SHP77 (cell line): ENCODE measurements around the gene DIP2C.
"Not testable (repeated sequence)": the region's sequence is repeated elsewhere in the genome, so short reads cannot be mapped to it uniquely, and the experiment has no call there.

Source experiments
- DNase-seq, 2 experiments: peaks; one replicate each; lab custom pipeline; 2025; lab: John Stamatoyannopoulos, UW

DIP2C gene

GRCh38 chr10:418894-419293 is 270.6 kb downstream of the DIP2C start:
- DNase-seq = no peak

DNA sequence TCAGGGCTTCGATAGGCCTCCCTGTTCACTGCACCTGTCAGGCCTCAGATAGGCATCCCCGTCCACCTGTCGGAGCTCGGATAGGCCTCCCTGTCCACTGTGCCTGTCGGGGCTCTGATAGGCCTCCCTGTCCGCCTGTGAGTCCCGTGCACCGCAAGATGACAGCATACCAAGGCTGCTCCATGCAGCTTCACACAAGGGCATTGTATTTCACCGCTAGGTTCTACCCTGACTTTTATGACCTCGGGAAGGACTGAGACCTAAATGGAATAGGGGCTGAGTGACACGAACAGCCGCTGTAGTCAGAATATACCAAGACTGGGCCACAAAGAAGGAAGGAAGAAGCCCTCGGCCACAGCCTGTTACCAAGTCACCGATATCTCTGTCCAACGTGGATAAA is 271.2 kb downstream of the DIP2C start:
- DNase-seq = no peak

- no peak for DNase-seq
These were observed 273.4 kb downstream of the DIP2C start for GRCh38 chr10:416091-416515.

GRCh38 chr10:413662-414071 is 275.8 kb downstream of the DIP2C start:
- DNase-seq = no peak

- no peak for DNase-seq
These were observed 277.4 kb downstream of the DIP2C start for GRCh38 chr10:412109-412508.

DNA sequence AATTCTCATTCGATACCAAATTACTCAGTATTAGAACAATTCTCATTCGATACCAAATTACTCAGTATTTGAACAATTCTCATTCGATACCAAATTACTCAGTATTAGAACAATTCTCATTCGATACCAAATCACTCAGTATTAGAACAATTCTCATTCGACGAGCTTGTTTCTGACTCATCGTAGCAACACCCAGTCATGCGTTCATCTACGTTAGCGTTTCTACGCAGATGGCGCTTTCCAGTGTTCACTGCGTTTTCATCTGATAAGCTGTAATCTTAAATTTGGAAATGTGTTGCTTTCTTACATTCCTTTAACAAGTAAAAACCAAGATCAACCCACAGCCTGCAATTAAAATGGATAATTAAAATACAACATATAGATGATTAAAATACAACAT is 277.9 kb downstream of the DIP2C start:
- no peak for DNase-seq

DNA sequence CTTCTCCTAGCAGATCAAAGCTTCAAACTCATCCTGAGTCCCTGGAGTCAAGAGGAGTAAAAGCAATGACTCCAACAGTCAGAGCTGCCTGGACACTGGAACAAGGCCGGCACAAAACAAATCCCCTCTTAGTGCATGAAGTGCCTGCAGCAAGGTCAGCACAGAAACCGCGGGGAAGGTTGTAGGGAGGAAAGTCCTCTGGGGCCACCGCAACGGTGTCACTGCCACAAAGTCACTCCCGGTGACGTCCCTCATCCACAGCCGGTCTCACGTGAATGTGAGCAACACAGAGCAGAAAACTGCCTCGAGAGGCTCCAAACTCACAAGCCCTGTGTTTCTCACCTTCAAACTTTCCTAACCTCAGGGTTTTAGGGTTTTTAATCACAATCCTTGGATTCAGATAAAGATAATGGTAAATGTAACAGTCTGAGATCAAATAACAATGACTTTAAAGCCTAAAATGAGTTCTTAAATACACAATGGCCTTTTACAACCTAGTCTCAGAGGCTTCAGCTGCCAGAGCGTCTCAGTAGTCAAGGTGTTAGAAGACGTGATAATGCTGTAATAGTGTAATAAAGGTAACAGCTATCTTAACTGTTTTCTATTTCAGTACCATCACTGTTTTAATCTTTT is 279.9 kb downstream of the DIP2C start:
- no peak for DNase-seq

GRCh38 chr10:408236-408635 is 281.2 kb downstream of the DIP2C start:
- DNase-seq = no peak

- DNase-seq = no peak
These were observed 282.5 kb downstream of the DIP2C start for GRCh38 chr10:406976-407375.

DNA sequence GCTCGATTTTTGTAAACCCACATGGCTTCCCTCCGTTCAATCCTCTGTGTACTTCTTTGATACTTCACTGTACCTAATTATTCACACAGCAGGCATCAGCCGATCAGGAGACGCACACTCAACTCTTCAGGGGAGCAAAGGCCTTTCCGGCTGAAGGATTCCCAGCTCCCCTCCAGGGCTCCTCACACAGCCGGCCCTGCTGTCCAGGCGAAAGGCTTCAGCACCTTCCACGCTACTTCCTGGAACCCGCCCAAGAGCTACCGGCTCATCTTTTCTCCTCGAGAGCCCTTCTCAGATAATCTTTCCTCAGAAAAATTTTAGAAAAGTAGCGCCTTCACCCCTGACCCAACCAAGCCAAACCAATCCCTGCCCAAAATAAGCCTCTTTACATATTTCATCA is 283.8 kb downstream of the DIP2C start:
- DNase-seq = no peak

- DNase-seq = no peak
These were observed 284.5 kb downstream of the DIP2C start for GRCh38 chr10:404991-405390.

- DNase-seq = no peak
These were observed 285.1 kb downstream of the DIP2C start for GRCh38 chr10:404346-404745.

DNA sequence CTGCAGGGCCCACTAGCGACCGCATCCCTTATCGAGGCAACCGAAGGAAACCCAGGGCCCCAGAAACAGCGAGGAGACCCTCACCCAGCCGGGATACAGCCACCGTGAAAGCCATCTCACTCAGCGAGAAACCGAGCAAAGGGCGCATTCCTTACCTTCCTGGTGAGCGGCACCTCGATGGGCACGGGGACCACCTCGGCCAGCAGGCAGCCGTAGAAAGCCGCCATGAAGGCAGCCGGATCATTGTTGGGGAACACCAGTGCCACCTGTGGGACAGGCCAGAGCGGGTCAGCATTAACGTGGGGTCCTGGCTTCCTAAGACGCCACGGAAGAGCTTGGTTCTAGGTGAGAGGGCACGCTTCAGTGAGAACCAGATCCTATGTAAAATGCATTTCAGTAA is 290.5 kb downstream of the DIP2C start:
- DNase-seq = no peak

- no peak for DNase-seq
These were observed 292.0 kb downstream of the DIP2C start for GRCh38 chr10:397321-398068.

GRCh38 chr10:396535-397220 is 292.8 kb downstream of the DIP2C start:
- no peak for DNase-seq

DNA sequence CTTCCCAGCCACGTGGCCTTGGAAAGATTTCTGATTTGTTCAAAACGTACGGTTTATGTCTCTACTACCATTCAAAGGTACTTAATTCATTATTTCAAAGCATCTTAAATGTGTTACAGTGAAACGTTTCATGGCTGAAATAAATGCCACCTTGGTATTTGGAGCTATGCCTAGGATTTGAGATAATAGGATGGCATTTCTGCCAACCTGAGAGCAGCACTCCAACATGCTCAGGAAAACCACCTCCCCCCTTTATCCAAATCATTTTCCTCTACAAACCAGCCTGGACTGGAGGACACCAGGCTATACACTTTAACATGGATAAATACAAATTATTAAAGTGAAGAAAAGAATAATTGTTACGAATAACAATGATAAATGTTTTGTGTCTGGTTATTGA is 293.4 kb downstream of the DIP2C start:
- no peak for DNase-seq

DNA sequence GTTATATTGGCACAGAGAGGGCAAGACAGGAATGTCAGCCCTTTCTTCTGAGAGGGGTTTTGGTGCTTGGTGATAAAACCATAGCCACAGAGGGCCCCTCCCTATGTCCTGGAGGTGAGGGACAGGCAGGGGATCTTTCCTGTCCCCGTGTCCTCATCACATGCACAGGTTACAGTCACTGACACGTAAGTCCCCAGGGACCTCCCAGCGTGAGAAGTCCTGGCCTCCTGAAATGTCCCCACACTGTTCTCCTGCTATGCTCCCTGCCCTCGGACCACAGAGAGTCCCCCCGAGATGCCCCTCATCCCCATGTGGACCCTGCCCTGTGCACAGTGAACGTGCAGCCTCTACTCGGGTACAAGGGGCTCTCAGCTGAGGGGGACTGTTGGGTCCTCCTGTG is 293.8 kb downstream of the DIP2C start:
- DNase-seq = no peak

DNA sequence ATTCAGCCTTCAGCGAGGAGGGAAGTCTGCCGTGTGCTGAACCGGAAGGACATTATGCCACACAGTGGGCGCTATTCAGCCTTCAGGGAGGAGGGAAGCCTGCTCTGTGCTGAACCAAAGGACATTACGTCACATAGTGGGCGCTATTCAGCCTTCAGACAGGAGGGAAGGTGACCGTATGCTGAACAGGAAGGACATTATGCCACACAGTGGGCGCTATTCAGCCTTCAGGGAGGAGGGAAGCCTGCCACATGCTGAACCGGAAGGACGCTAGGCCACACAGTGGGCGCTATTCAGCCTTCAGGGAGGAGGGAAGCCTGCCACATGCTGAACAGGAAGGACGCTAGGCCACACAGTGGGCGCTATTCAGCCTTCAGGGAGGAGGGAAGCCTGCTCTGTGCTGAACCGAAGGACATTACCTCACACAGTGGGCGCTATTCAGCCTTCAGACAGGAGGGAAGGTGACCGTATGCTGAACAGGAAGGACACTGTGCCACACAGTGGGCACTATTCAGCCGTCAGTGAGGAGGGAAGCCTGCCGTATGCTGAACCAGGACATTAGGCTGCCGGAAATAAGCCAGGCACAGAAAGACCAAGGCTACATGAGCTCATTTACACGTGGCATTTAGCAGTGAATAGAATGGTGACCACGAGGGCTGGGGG is 294.9 kb downstream of the DIP2C start:
- DNase-seq = not testable (repeated sequence)

DNA sequence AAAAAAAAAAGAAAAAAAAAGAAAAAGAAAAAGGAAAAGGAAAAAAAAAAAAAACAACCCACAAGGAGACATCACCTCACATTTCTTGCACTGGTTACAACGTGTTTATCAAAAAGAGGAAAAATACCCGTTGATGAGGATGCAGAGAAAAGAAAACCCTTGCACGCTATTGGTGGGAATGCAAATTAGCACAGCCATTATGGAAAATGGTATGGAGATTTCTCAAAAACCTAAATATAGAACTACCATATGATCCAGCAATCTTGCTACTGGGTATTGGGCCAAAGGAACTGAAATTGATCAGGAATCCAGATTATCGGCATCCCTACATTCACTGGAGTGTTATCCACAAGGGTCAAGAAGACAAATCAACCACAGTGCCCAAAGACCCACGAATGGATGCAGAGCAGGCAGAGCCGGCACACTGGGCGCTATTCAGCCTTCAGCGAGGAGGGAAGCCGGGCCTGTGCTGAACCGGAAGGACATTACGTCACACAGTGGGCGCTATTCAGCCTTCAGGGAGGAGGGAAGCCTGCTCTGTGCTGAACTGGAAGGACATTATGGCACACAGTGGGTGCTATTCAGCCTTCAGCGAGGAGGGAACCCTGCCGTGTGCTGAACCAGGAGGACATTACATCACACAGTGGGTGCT is 295.6 kb downstream of the DIP2C start:
- no peak for DNase-seq

DNA sequence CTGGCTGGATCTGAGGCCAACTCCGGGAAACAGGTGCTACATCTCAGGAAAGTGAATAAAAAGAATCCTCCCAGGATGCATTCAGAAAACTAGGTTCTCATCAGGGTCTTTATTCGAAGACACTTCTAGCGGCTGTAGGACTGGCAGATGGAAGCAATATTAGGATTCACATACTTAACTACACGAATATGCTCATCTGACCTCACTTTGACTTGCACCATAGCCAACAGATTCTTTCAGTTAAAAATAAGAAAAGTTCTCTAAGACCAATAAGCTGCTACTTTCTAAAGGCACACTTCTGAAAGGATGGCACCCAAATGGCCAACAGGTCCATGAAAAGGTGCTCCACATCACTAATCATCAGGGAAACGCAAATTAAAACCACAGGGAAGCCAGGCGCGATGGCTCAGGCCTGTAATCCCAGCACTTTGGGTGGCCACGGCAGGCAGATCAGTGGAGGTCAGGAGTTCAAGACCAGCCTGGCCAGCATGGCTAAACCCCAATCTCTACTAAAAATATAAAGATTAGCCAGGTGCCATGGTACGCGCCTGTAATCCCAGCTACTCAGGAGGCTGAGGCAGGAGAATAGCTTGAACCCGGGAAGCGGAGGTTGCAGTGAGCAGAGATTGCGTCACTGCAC is 296.2 kb downstream of the DIP2C start:
- no peak for DNase-seq

GRCh38 chr10:392705-393037 is 296.8 kb downstream of the DIP2C start:
- no peak for DNase-seq
